ENCODE results near the gene MRPL39. TPM values are rescaled to one million over a fixed set of nuclear protein-coding genes. Genes with fewer than 3 reads are reported as not detected.

Gene MRPL39
- total and polyA plus RNA-seq, 2 donors (not counting 1 experiment from before 2014, with no cell fraction given), result 10.1 to 19.7 TPM

DNA sequence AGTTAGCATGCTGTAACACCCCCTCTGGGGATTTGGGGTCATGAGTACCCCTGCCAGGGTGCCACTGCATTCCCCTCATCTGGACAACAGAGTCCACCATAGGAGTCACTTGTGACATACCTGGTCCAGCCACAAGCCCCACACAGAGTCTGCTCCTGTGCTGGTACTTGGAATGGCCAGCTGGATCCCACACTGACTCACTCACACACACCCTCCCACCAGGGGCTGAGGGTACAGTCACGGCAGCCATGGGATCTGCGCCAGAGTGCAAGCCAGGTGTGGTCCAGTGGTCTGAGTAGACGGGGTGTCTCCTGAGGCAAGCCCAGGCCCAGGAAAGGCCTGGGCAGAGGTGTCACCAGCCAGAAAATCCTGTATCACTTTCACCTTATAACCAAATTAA is 67.7 kb downstream of the MRPL39 start:
- H4K20me1 ChIP-seq (ENCODE audit: control insufficient read depth, insufficient read depth, low read length, poor library complexity, severe bottlenecking), result no peaks in the 10 kb centered on the region
- H3K9me3 ChIP-seq (ENCODE audit: control extremely low read depth in 1 of 3, control insufficient read depth in 2 of 3, insufficient read depth in 1 of 3, low read length in 2 of 3), result peaks cover 2 to 20% (median 18%) of the 10 kb centered on the region in 3 donors
- H3K27ac Mint-ChIP-seq, result no peak overlapping the region
- H3K36me3 ChIP-seq (replicated peaks in 1 of 2; ENCODE audit: control extremely low read depth in 1 of 2, control insufficient read depth in 1 of 2, extremely low read depth in 1 of 2, insufficient read depth in 2 of 2, low read length in 1 of 2), result no peaks in the 10 kb centered on the region
- intact Hi-C loops (cut with micrococcal nuclease), result no loop called here
- no peak overlapping the region for H2AFZ ChIP-seq (ENCODE audit: insufficient read depth, low read depth, low read length, poor library complexity, severe bottlenecking)
- no peak for TF ChIP-seq EZH2 (IDR thresholded peaks at IDR 0.05; ENCODE audit: borderline replicate concordance, insufficient read depth, low read depth, low read length, poor library complexity, severe bottlenecking)
- TF ChIP-seq, protein P1, sequence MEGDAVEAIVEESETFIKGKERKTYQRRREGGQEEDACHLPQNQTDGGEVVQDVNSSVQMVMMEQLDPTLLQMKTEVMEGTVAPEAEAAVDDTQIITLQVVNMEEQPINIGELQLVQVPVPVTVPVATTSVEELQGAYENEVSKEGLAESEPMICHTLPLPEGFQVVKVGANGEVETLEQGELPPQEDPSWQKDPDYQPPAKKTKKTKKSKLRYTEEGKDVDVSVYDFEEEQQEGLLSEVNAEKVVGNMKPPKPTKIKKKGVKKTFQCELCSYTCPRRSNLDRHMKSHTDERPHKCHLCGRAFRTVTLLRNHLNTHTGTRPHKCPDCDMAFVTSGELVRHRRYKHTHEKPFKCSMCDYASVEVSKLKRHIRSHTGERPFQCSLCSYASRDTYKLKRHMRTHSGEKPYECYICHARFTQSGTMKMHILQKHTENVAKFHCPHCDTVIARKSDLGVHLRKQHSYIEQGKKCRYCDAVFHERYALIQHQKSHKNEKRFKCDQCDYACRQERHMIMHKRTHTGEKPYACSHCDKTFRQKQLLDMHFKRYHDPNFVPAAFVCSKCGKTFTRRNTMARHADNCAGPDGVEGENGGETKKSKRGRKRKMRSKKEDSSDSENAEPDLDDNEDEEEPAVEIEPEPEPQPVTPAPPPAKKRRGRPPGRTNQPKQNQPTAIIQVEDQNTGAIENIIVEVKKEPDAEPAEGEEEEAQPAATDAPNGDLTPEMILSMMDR (IDR thresholded peaks at IDR 0.05), result no peak
- ATAC-seq (ENCODE audit: low read depth) (no peak), DNase-seq (no peak)
- H3K79me2 ChIP-seq (ENCODE audit: control insufficient read depth, insufficient read depth, low read length), result no peaks in the 10 kb centered on the region
- 97% methylated on average over 3 of the region's 3 CpGs for WGBS (ENCODE audit: insufficient coverage)
- POLR2A ChIA-PET, result no interaction called here
- no peak overlapping the region for H3K4me3 Mint-ChIP-seq
- no peaks in the 10 kb centered on the region for H3K27me3 Mint-ChIP-seq
- H3K4me2 ChIP-seq (replicated peaks; ENCODE audit: low read depth, low read length, poor library complexity, severe bottlenecking), result no peak overlapping the region
- CTCF ChIA-PET, result no interaction called here
- H3K4me1 Mint-ChIP-seq, result peaks cover 4% of the 10 kb centered on the region
- H3K4me3 ChIP-seq (ENCODE audit: control extremely low read depth in 1 of 5, extremely low read depth in 1 of 5, insufficient read depth in 1 of 5, low read depth in 2 of 5, low read length in 4 of 5), result no peak overlapping the region
- H3K27me3 ChIP-seq (replicated peaks in 1 of 4; ENCODE audit: control extremely low read depth in 1 of 4, control insufficient read depth in 3 of 4, insufficient read depth in 4 of 4, low read length in 3 of 4), result no peaks in the 10 kb centered on the region
- no peak overlapping the region for H3K9ac ChIP-seq (ENCODE audit: low read length)
- no peaks in the 10 kb centered on the region for H3K4me1 ChIP-seq (ENCODE audit: control insufficient read depth in 2 of 2, insufficient read depth in 2 of 2, low read length in 2 of 2)
- peaks cover 15% of the 10 kb centered on the region for H3K9me3 Mint-ChIP-seq (ENCODE audit: insufficient read depth)
- H3K27ac ChIP-seq (ENCODE audit: low read length in 2 of 2), result no peak overlapping the region

DNA sequence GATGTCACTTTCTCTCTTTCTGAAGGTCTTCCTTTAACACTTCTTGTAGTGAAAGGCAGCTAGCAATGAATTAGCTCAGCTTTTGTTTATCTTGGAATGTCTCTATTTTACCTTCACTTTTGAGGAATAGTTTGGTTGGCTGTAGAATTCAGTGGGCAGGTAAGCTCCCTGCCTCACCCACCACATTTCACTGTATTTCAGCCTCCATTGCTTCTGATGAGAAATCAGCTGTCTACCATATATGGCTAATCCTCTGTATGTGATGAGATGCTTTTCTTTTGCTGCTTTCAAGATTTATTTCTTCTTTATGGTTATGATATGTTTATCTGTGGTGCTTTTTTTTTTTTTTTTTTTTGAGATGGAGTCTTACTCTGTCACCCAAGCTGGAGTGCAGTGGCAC is 70.1 kb downstream of the MRPL39 start:
- Histone ChIP-seq H3K9me3 (ENCODE audit: control extremely low read depth in 1 of 3, control insufficient read depth in 2 of 3, insufficient read depth in 1 of 3, low read length in 2 of 3) (peaks cover 2 to 18% (median 14%) of the 10 kb centered on the region in 3 donors), H4K20me1 (ENCODE audit: control insufficient read depth, insufficient read depth, low read length, poor library complexity, severe bottlenecking) (no peaks in the 10 kb centered on the region), H3K27me3 (replicated peaks in 1 of 4; ENCODE audit: control extremely low read depth in 1 of 4, control insufficient read depth in 3 of 4, insufficient read depth in 4 of 4, low read length in 3 of 4) (no peaks in the 10 kb centered on the region), H3K27ac (ENCODE audit: low read length in 2 of 2) (no peak overlapping the region), H3K36me3 (replicated peaks in 1 of 2; ENCODE audit: control extremely low read depth in 1 of 2, control insufficient read depth in 1 of 2, extremely low read depth in 1 of 2, insufficient read depth in 2 of 2, low read length in 1 of 2) (no peaks in the 10 kb centered on the region), H2AFZ (ENCODE audit: insufficient read depth, low read depth, low read length, poor library complexity, severe bottlenecking) (peak overlapping the region; percentile 22), H3K4me1 (ENCODE audit: control insufficient read depth in 2 of 2, insufficient read depth in 2 of 2, low read length in 2 of 2) (no peaks in the 10 kb centered on the region), H3K9ac (ENCODE audit: low read length) (no peak overlapping the region), H3K4me2 (replicated peaks; ENCODE audit: low read depth, low read length, poor library complexity, severe bottlenecking) (no peak overlapping the region), H3K79me2 (ENCODE audit: control insufficient read depth, insufficient read depth, low read length) (no peaks in the 10 kb centered on the region), H3K4me3 (ENCODE audit: control extremely low read depth in 1 of 5, extremely low read depth in 1 of 5, insufficient read depth in 1 of 5, low read depth in 2 of 5, low read length in 4 of 5) (no peak overlapping the region)
- DNase-seq, result no peak
- intact Hi-C loops (cut with micrococcal nuclease), result no loop called here
- no peaks in the 10 kb centered on the region for H3K27me3 Mint-ChIP-seq
- no peak overlapping the region for H3K27ac Mint-ChIP-seq
- CTCF ChIA-PET, result no interaction called here
- TF ChIP-seq, protein P1 (IDR thresholded peaks at IDR 0.05), result no peak
- TF ChIP-seq EZH2 (IDR thresholded peaks at IDR 0.05; ENCODE audit: borderline replicate concordance, insufficient read depth, low read depth, low read length, poor library complexity, severe bottlenecking), result no peak
- POLR2A ChIA-PET, result no interaction called here
- no peak for ATAC-seq (ENCODE audit: low read depth)
- H3K4me1 Mint-ChIP-seq, result peaks cover 4% of the 10 kb centered on the region
- H3K9me3 Mint-ChIP-seq (ENCODE audit: insufficient read depth), result peaks cover 15% of the 10 kb centered on the region
- no peak overlapping the region for H3K4me3 Mint-ChIP-seq

All from B cell (primary cell).